Measurements from ENCODE around the gene HSD17B1.

- TF ChIP-seq EZH2 (IDR thresholded peaks at IDR 0.05; ENCODE audit: insufficient read depth, low read length): no peak
- no peak for TF ChIP-seq CTCF (IDR thresholded peaks at IDR 0.05; ENCODE audit: insufficient read depth, low read depth, low read length)
Measured at GRCh38 chr17:42507671-42508070, 45.1 kb upstream of the HSD17B1 start.

Data from astrocyte (in vitro differentiated cells and primary cell).